IMR-90 (cell line): ENCODE results near the gene ZKSCAN5.

Experiments used
- CTCF ChIP-seq: conservative IDR thresholded peaks from 2 replicates; pipeline ENCODE4 v1.5.1; 2012; ENCODE audit warnings: mild to moderate bottlenecking, low read depth, low read length, improper control_type of control experiment
- POLR2A ChIP-seq: IDR thresholded peaks from 2 replicates; pipeline ENCODE4 v1.6.1; 2012; ENCODE audit warnings: mild to moderate bottlenecking, low read depth, low read length

GRCh38 chr7:99460651-99461050 is 43.8 kb upstream of the ZKSCAN5 start:
- TF ChIP-seq POLR2A (no peak), CTCF (no peak)
